A673 (cell line): ENCODE measurements around the gene SLC26A8.
"Not testable (repeated sequence)": the region's sequence is repeated elsewhere in the genome, so short reads cannot be mapped to it uniquely, and the experiment has no call there.

Source experiments
- CTCF ChIP-seq: fragments of 300-800, 200-600 bp; sonication (generic); conservative IDR thresholded peaks from 2 replicates; pipeline ENCODE4 v1.5.1; 2017; ENCODE audit warnings: low read depth, mild to moderate bottlenecking, antibody characterized with exemption, low read length, moderate library complexity, mixed read lengths
- EZH2 ChIP-seq: fragments of 200-600 bp; sonication (generic); IDR thresholded peaks from 2 replicates; pipeline ENCODE4 v1.6.1; 2017; ENCODE audit warnings: borderline replicate concordance, low read depth, mild to moderate bottlenecking, mixed read lengths, antibody characterized with exemption, low read length; ENCODE audit not compliant: poor library complexity, severe bottlenecking

- not testable (repeated sequence) for TF ChIP-seq CTCF, EZH2
Observed at GRCh38 chr6:35939259-35939658, 85.2 kb downstream of the SLC26A8 start.
